MM.1S (cell line): Measurements from ENCODE around the gene SLC4A4.

Experiments
- EZH2 ChIP-seq: fragments of 300-600 bp; sonication (generic); optimal IDR thresholded peaks from 2 replicates; pipeline ENCODE3; 2017; ENCODE audit warnings: low read depth, mild to moderate bottlenecking, antibody characterized with exemption, low read length, mixed read lengths
- EZH2phosphoT487 ChIP-seq: fragments of 300-600 bp; sonication (generic); IDR thresholded peaks from 2 replicates; pipeline ENCODE4 v1.6.1; 2018; ENCODE audit warnings: antibody characterized with exemption, low read length
- TF ChIP-seq, protein P1 (sequence below): fragments of 300-600 bp; sonication (generic); IDR thresholded peaks from 2 replicates; pipeline ENCODE4 v1.5.1; 2016; ENCODE audit warnings: antibody characterized with exemption, low read length, mixed read lengths

DNA sequence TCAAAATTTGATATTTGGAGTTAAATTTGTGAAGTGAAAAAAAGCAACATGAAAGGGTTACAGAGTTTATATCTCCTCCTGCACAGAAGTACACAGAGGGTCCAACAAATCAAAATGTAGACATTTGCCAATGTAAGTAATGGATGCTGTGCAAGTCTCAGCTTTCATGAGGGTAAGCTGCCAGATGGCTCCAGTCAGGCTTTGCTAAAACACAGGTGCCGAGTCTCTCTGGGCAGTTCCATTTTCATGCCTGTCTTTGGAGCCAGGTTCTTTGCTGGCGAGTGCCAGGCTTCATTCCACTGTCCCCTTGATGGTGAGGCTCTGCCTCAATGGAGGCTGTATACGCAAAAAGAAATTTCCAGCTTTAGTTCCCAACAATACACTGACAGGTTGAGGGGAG lies 27.9 kb downstream of the SLC4A4 start:
- TF ChIP-seq, protein P1, sequence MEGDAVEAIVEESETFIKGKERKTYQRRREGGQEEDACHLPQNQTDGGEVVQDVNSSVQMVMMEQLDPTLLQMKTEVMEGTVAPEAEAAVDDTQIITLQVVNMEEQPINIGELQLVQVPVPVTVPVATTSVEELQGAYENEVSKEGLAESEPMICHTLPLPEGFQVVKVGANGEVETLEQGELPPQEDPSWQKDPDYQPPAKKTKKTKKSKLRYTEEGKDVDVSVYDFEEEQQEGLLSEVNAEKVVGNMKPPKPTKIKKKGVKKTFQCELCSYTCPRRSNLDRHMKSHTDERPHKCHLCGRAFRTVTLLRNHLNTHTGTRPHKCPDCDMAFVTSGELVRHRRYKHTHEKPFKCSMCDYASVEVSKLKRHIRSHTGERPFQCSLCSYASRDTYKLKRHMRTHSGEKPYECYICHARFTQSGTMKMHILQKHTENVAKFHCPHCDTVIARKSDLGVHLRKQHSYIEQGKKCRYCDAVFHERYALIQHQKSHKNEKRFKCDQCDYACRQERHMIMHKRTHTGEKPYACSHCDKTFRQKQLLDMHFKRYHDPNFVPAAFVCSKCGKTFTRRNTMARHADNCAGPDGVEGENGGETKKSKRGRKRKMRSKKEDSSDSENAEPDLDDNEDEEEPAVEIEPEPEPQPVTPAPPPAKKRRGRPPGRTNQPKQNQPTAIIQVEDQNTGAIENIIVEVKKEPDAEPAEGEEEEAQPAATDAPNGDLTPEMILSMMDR = no peak
- TF ChIP-seq EZH2phosphoT487 (no peak), EZH2 (no peak)
